22Rv1 (cell line): ENCODE results near the gene DAB1.

Experiments
- H3K27ac ChIP-seq: fragments of 450-650 bp; 2 replicates; pipeline ENCODE4 v1.5.1; 2017
- ZFX ChIP-seq: fragments of 450-650 bp; IDR thresholded peaks from 2 replicates; pipeline ENCODE4 v1.6.1; 2017; ENCODE audit warnings: antibody characterized with exemption, borderline replicate concordance
- TF ChIP-seq, protein P1 (sequence below): fragments of 450-650 bp; IDR thresholded peaks from 2 replicates; pipeline ENCODE4 v1.5.1; 2017; ENCODE audit warnings: mild to moderate bottlenecking

DAB1 gene

GRCh38 chr1:57300186-57300585, 123.7 kb downstream of the DAB1 start:
- no peak overlapping the region for H3K27ac ChIP-seq
- TF ChIP-seq ZFX = no peak
- TF ChIP-seq, protein P1, sequence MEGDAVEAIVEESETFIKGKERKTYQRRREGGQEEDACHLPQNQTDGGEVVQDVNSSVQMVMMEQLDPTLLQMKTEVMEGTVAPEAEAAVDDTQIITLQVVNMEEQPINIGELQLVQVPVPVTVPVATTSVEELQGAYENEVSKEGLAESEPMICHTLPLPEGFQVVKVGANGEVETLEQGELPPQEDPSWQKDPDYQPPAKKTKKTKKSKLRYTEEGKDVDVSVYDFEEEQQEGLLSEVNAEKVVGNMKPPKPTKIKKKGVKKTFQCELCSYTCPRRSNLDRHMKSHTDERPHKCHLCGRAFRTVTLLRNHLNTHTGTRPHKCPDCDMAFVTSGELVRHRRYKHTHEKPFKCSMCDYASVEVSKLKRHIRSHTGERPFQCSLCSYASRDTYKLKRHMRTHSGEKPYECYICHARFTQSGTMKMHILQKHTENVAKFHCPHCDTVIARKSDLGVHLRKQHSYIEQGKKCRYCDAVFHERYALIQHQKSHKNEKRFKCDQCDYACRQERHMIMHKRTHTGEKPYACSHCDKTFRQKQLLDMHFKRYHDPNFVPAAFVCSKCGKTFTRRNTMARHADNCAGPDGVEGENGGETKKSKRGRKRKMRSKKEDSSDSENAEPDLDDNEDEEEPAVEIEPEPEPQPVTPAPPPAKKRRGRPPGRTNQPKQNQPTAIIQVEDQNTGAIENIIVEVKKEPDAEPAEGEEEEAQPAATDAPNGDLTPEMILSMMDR = no peak

DNA sequence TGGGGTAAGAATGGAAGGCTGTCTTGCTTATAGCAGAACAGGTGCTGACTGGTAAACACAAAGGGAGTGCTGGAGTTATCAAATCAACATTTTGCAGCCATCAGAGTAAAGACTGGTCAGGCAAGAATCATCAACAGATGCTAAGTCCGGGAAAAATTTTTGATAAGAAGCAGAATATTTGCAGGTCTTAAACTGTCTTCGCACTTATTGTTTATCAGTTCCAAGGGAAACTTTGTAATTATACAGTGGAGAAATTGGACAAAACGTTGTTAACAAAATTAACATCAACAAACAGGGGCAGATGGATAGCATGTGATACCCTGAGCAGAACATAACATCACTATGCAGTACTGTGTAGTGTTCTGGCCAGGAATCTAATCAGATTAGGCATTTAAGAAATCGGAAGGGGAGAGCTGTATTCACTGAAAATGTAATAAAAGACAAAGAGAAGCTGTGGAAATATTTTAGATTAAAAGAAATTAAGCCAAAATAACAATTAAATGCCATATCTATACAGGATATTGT, 127.1 kb downstream of the DAB1 start:
- no peak for TF ChIP-seq ZFX
- TF ChIP-seq, protein P1 = no peak
- H3K27ac ChIP-seq = no peak overlapping the region

DNA sequence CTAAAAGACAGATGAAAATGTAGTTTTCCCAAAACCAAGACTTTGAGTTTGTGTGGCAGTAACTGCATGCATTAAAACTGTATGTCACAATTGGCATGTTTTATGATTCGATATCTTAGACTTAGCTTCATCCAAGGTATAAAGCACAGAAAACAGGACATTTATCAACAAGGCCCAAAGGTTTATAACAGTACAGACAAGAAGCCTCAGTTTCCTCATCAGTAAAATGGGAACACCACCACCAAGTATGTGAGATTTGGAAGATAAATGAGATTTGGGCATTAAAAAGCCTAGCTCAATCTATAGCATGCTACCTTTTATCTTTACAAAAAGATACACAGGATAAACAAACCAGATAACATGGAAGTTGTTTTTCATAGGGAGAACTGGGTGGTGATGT, 128.5 kb downstream of the DAB1 start:
- H3K27ac ChIP-seq = no peak overlapping the region
- TF ChIP-seq, protein P1 = no peak
- TF ChIP-seq ZFX = no peak

GRCh38 chr1:57294177-57294576, 129.7 kb downstream of the DAB1 start:
- TF ChIP-seq, protein P1 = no peak
- TF ChIP-seq ZFX = no peak
- H3K27ac ChIP-seq = no peak overlapping the region

DNA sequence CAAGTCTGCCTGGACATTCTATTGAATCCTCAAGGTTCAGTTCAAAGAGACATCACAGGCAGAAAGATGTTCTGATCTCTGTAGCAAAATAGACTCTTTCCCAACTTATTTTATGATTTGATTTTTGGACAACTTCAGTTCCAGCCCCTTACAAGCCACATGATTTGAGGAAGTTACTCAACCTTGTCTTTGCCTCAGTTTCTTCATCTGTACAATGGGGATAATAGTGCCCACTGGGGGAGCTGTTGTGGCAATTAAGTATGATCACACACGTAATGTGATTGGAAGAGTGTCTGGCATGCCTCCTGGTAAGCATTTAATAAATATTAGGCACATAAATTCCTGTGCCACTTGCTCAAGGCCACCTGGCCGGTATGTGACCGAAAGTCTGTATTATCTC, 130.6 kb downstream of the DAB1 start:
- TF ChIP-seq ZFX = no peak
- TF ChIP-seq, protein P1 = 0 out of 2 replicates have a peak, but pooled peaks have one; percentile 21
- H3K27ac ChIP-seq = no peak overlapping the region

GRCh38 chr1:57289781-57290180, 134.1 kb downstream of the DAB1 start:
- H3K27ac ChIP-seq = no peak overlapping the region
- no peak for TF ChIP-seq ZFX
- TF ChIP-seq, protein P1 = no peak

GRCh38 chr1:57285992-57286391, 137.9 kb downstream of the DAB1 start:
- no peak overlapping the region for H3K27ac ChIP-seq
- TF ChIP-seq, protein P1 = no peak
- no peak for TF ChIP-seq ZFX
